Progenitor cell of endocrine pancreas (in vitro differentiated cells): ENCODE data around the gene EFCAB9. TPM values are rescaled to one million over a fixed set of nuclear protein-coding genes. Genes with fewer than 3 reads are reported as not detected.
"Not testable (repeated sequence)": the region's sequence is repeated elsewhere in the genome, so short reads cannot be mapped to it uniquely, and the experiment has no call there.

Experiments
- DNase-seq: peaks from one replicate; pipeline ENCODE4 v3.0.0; 2021; ENCODE audit warnings: low spot score; ENCODE audit not compliant: unreplicated experiment
- H3K27ac Mint-ChIP-seq: 2 replicates; pipeline ENCODE4 v1.8.0; 2021; ENCODE audit warnings: mild to moderate bottlenecking, moderate library complexity, mixed read lengths
- H3K27me3 Mint-ChIP-seq: 2 replicates; pipeline ENCODE4 v1.8.0; 2021; ENCODE audit warnings: mixed read lengths
- H3K36me3 Mint-ChIP-seq: 2 replicates; pipeline ENCODE4 v1.8.0; 2022; ENCODE audit warnings: mixed read lengths; ENCODE audit not compliant: insufficient read depth
- H3K4me1 Mint-ChIP-seq: 2 replicates; pipeline ENCODE4 v1.8.0; 2021; ENCODE audit warnings: low read depth, mixed read lengths
- H3K4me3 Mint-ChIP-seq: 2 replicates; pipeline ENCODE4 v1.8.0; 2021; ENCODE audit warnings: low read depth, mild to moderate bottlenecking, moderate library complexity, mixed read lengths
- H3K9me3 Mint-ChIP-seq: 2 replicates; pipeline ENCODE4 v1.8.0; 2021; ENCODE audit warnings: low read depth, mixed read lengths
- CTCF ChIP-seq: fragments of 200-600 bp; sonication (generic); IDR thresholded peaks from one replicate; pipeline ENCODE4 v1.5.0; 2021; ENCODE audit warnings: antibody characterized with exemption, mild to moderate bottlenecking; ENCODE audit not compliant: unreplicated experiment
- total RNA-seq: library from RNA; stranded (reverse); gene quantifications from 2 replicates; pipeline ENCODE4 v1.2.1, GENCODE V29; 2021

Gene EFCAB9
- total RNA-seq, 1 donor from 2014 or later, result not detected

GRCh38 chr5:172151661-172152210, 42.2 kb upstream of the EFCAB9 start:
- no peak for TF ChIP-seq CTCF
- peaks cover 4% of the 10 kb centered on the region for H3K4me1 Mint-ChIP-seq
- no peak overlapping the region for H3K27ac Mint-ChIP-seq
- H3K27me3 Mint-ChIP-seq, result no peaks in the 10 kb centered on the region
- no peak for DNase-seq
- H3K4me3 Mint-ChIP-seq, result no peak overlapping the region
- no peaks in the 10 kb centered on the region for H3K9me3 Mint-ChIP-seq
- peaks cover 3% of the 10 kb centered on the region for H3K36me3 Mint-ChIP-seq

- Mint-ChIP-seq H3K4me1 (peaks cover 8% of the 10 kb centered on the region), H3K9me3 (no peaks in the 10 kb centered on the region), H3K4me3 (no peak overlapping the region), H3K27ac (no peak overlapping the region), H3K36me3 (peaks cover 6% of the 10 kb centered on the region), H3K27me3 (no peaks in the 10 kb centered on the region)
- no peak for TF ChIP-seq CTCF
- DNase-seq, result no peak
These were observed 40.3 kb upstream of the EFCAB9 start for GRCh38 chr5:172153695-172154094.

GRCh38 chr5:172155101-172155500, 38.9 kb upstream of the EFCAB9 start:
- not testable (repeated sequence) for H3K4me1 Mint-ChIP-seq, H3K27ac Mint-ChIP-seq

GRCh38 chr5:172156541-172156994, 37.4 kb upstream of the EFCAB9 start:
- TF ChIP-seq CTCF, result no peak
- Mint-ChIP-seq H3K9me3 (no peaks in the 10 kb centered on the region), H3K27ac (no peak overlapping the region), H3K4me1 (peaks cover 14% of the 10 kb centered on the region), H3K27me3 (no peaks in the 10 kb centered on the region), H3K4me3 (no peak overlapping the region), H3K36me3 (peaks cover 6% of the 10 kb centered on the region)
- no peak for DNase-seq

More at GRCh38 chr5:172155101-172155500, 38.9 kb upstream of the EFCAB9 start:
- H3K27me3 Mint-ChIP-seq, DNase-seq, H3K36me3 Mint-ChIP-seq, H3K4me3 Mint-ChIP-seq, H3K9me3 Mint-ChIP-seq: not testable (repeated sequence)

- no peak for DNase-seq
- no peak overlapping the region for H3K4me3 Mint-ChIP-seq
- TF ChIP-seq CTCF, result no peak
- peaks cover 6% of the 10 kb centered on the region for H3K36me3 Mint-ChIP-seq
- peaks cover 16% of the 10 kb centered on the region for H3K4me1 Mint-ChIP-seq
- no peaks in the 10 kb centered on the region for H3K27me3 Mint-ChIP-seq
- no peak overlapping the region for H3K27ac Mint-ChIP-seq
- no peaks in the 10 kb centered on the region for H3K9me3 Mint-ChIP-seq
These were observed 35.0 kb upstream of the EFCAB9 start for GRCh38 chr5:172159016-172159415.

- Mint-ChIP-seq H3K9me3 (no peaks in the 10 kb centered on the region), H3K27ac (no peak overlapping the region), H3K36me3 (peaks cover 4% of the 10 kb centered on the region), H3K27me3 (no peaks in the 10 kb centered on the region), H3K4me3 (no peak overlapping the region), H3K4me1 (peaks cover 14% of the 10 kb centered on the region)
- no peak for DNase-seq
- TF ChIP-seq CTCF, result no peak
These were observed 33.5 kb upstream of the EFCAB9 start for GRCh38 chr5:172160506-172160905.
